PFSK-1 (cell line): ENCODE data around the gene TEX22.

Source experiments
- FOXP2 ChIP-seq: optimal IDR thresholded peaks from 2 replicates; pipeline ENCODE3; 2011; ENCODE audit warnings: borderline replicate concordance, control low read depth, inconsistent platforms; ENCODE audit not compliant: insufficient read depth; ENCODE audit errors: extremely low read length, extremely low read depth
- POLR2AphosphoS5 ChIP-seq: IDR thresholded peaks from 2 replicates; pipeline ENCODE4 v1.6.1; 2012; ENCODE audit warnings: low read depth, mild to moderate bottlenecking, control low read depth, low read length, moderate library complexity
- REST ChIP-seq, 2 experiments: IDR thresholded peaks; 2 replicates each; pipeline versions ENCODE4 v1.6.1 to v1.8.0; 2011 to 2012; ENCODE audit warnings: low read depth in 2 of 2, low read length in 2 of 2, control low read depth in 1 of 2, inconsistent platforms in 1 of 2, mild to moderate bottlenecking in 1 of 2, moderate library complexity in 1 of 2; ENCODE audit not compliant: insufficient read depth in 1 of 2
- SIN3A ChIP-seq: IDR thresholded peaks from 2 replicates; pipeline ENCODE4 v1.6.1; 2012; ENCODE audit warnings: mild to moderate bottlenecking, low read length, moderate library complexity, borderline replicate concordance; ENCODE audit not compliant: insufficient read depth
- TAF1 ChIP-seq: IDR thresholded peaks from 2 replicates; pipeline ENCODE4 v1.6.1; 2012; ENCODE audit warnings: low read length, control low read depth, borderline replicate concordance; ENCODE audit not compliant: insufficient read depth

Gene TEX22

GRCh38 chr14:105390849-105391500, 7.4 kb upstream of the TEX22 start:
- no peak for TF ChIP-seq TAF1
- no peak for TF ChIP-seq POLR2AphosphoS5
- TF ChIP-seq REST (IDR thresholded peaks at IDR 0.05; ENCODE audit: insufficient read depth in 1 of 2, low read depth in 2 of 2, low read length in 2 of 2), result no peak
- TF ChIP-seq SIN3A, result no peak
- TF ChIP-seq FOXP2, result no peak

- no peak for TF ChIP-seq SIN3A
- TF ChIP-seq REST (IDR thresholded peaks at IDR 0.05; ENCODE audit: insufficient read depth in 1 of 2, low read depth in 2 of 2, low read length in 2 of 2), result no peak
- no peak for TF ChIP-seq TAF1
Measured at GRCh38 chr14:105391541-105391940, 6.8 kb upstream of the TEX22 start.

GRCh38 chr14:105392131-105393090, 5.9 kb upstream of the TEX22 start:
- no peak for TF ChIP-seq POLR2AphosphoS5
- no peak for TF ChIP-seq FOXP2
- TF ChIP-seq REST (IDR thresholded peaks at IDR 0.05; ENCODE audit: insufficient read depth in 1 of 2, low read depth in 2 of 2, low read length in 2 of 2), result no peak
- no peak for TF ChIP-seq TAF1
- no peak for TF ChIP-seq SIN3A

GRCh38 chr14:105393151-105393550, 5.2 kb upstream of the TEX22 start:
- TF ChIP-seq POLR2AphosphoS5 (no peak), TAF1 (no peak), REST (IDR thresholded peaks at IDR 0.05; ENCODE audit: insufficient read depth in 1 of 2, low read depth in 2 of 2, low read length in 2 of 2) (no peak), SIN3A (no peak), FOXP2 (no peak)
